ENCODE measurements around the gene NOS3.

The NOS3 gene

GRCh38 chr7:150990416-150991186, at the start of gene NOS3:
NOS3 (plus strand) TSS chr7:150991017; CDS start chr7:150993804, 2,787 bp downstream.
- DNase-seq (ENCODE audit: low spot score) = peak; percentile 81

- no peak for DNase-seq (ENCODE audit: low spot score)
These were observed 49.3 kb upstream of the NOS3 start for GRCh38 chr7:150941351-150942000.

- DNase-seq (ENCODE audit: low spot score) = peak; percentile 64
These were observed 48.7 kb upstream of the NOS3 start for GRCh38 chr7:150942001-150942590.

- DNase-seq (ENCODE audit: low spot score) = no peak
These were observed 48.0 kb upstream of the NOS3 start for GRCh38 chr7:150942591-150943452.

GRCh38 chr7:150943453-150943814, 47.4 kb upstream of the NOS3 start:
- DNase-seq (ENCODE audit: low spot score) = no peak

- no peak for DNase-seq (ENCODE audit: low spot score)
These were observed 46.5 kb upstream of the NOS3 start for GRCh38 chr7:150944066-150945042.

- DNase-seq (ENCODE audit: low spot score) = no peak
These were observed 45.5 kb upstream of the NOS3 start for GRCh38 chr7:150945171-150945852.

- DNase-seq (ENCODE audit: low spot score) = no peak
These were observed 44.9 kb upstream of the NOS3 start for GRCh38 chr7:150945853-150946420.

GRCh38 chr7:150946421-150947240, 44.2 kb upstream of the NOS3 start:
- no peak for DNase-seq (ENCODE audit: low spot score)

- no peak for DNase-seq (ENCODE audit: low spot score)
These were observed 43.5 kb upstream of the NOS3 start for GRCh38 chr7:150947241-150947745.

GRCh38 chr7:150947761-150948651, 42.8 kb upstream of the NOS3 start:
- DNase-seq (ENCODE audit: low spot score) = no peak

- DNase-seq (ENCODE audit: low spot score) = no peak
These were observed 42.0 kb upstream of the NOS3 start for GRCh38 chr7:150948791-150949251.

GRCh38 chr7:150949564-150949963, 41.3 kb upstream of the NOS3 start:
- no peak for DNase-seq (ENCODE audit: low spot score)

- DNase-seq (ENCODE audit: low spot score) = no peak
These were observed 40.8 kb upstream of the NOS3 start for GRCh38 chr7:150949971-150950491.

- no peak for DNase-seq (ENCODE audit: low spot score)
These were observed 40.2 kb upstream of the NOS3 start for GRCh38 chr7:150950496-150951180.

- no peak for DNase-seq (ENCODE audit: low spot score)
These were observed 39.7 kb upstream of the NOS3 start for GRCh38 chr7:150951181-150951520.

- no peak for DNase-seq (ENCODE audit: low spot score)
These were observed 39.3 kb upstream of the NOS3 start for GRCh38 chr7:150951521-150951920.
